Suprapubic skin (tissue), 4 donors: ENCODE measurements around the gene KCNA10. TPM values are rescaled to one million over a fixed set of nuclear protein-coding genes. Genes with fewer than 3 reads are reported as not detected.

Experiments used
- DNase-seq, 2 donors: peaks; one replicate each; pipeline ENCODE4 v3.0.0-alpha.2; 2019; ENCODE audit warnings: low spot score in 2 of 2
- H3K27ac ChIP-seq: fragments of 200-600 bp; sonication (generic); one replicate; pipeline ENCODE4 v1.5.1; 2019
- H3K27me3 ChIP-seq: fragments of 200-600 bp; sonication (generic); one replicate; pipeline ENCODE4 v1.5.1; 2019
- H3K36me3 ChIP-seq: fragments of 200-600 bp; sonication (generic); one replicate; pipeline ENCODE4 v1.5.1; 2019
- H3K4me1 ChIP-seq: fragments of 200-600 bp; sonication (generic); one replicate; pipeline ENCODE4 v1.5.1; 2019
- H3K4me3 ChIP-seq: fragments of 200-600 bp; sonication (generic); one replicate; pipeline ENCODE4 v1.5.1; 2019; ENCODE audit warnings: mild to moderate bottlenecking
- H3K9me3 ChIP-seq: fragments of 200-600 bp; sonication (generic); one replicate; pipeline ENCODE4 v1.5.1; 2019
- CTCF ChIP-seq, 2 donors: fragments of 200-600 bp in 1 of 2; fragments of 450-650 bp in 1 of 2; sonication (generic) in 1 of 2; IDR thresholded peaks; one replicate each; pipeline ENCODE4 v1.5.1; 2016 to 2019; ENCODE audit warnings: antibody characterized with exemption in 2 of 2, mild to moderate bottlenecking in 1 of 2, moderate library complexity in 1 of 2
- EP300 ChIP-seq: sonication (generic); formaldehyde crosslinking; IDR thresholded peaks from one replicate; pipeline ENCODE4 v1.6.1; 2017; ENCODE audit warnings: antibody characterized with exemption
- POLR2A ChIP-seq, 2 donors: fragments of 450-650 bp; IDR thresholded peaks; one replicate each; pipeline ENCODE4 v1.6.1; 2017; ENCODE audit warnings: antibody characterized with exemption in 2 of 2, mild to moderate bottlenecking in 2 of 2, moderate library complexity in 2 of 2
- POLR2AphosphoS5 ChIP-seq, 3 donors: sonication (generic); formaldehyde crosslinking; IDR thresholded peaks; one replicate each; pipeline ENCODE4 v1.6.1; 2017; ENCODE audit warnings: antibody characterized with exemption in 3 of 3
- WGBS: methylation state at CpG from one replicate; pipeline ENCODE4 v1.1.5; 2018; 5-methylcytosine and 5-hydroxymethylcytosine counted together
- total RNA-seq, 4 donors: library from RNA; depleted of rRNA; stranded (reverse); fragments of >200 nt; gene quantifications; one replicate each; pipeline ENCODE4 v1.1.0, GENCODE V29; 2016

Gene KCNA10
- total RNA-seq, 4 donors from 2014 or later = not detected

GRCh38 chr1:110551278-110551809 is 32.4 kb upstream of the KCNA10 start:
- H3K4me3 ChIP-seq = no peak overlapping the region
- H3K27me3 ChIP-seq = peaks cover 52% of the 10 kb centered on the region
- H3K9me3 ChIP-seq = no peaks in the 10 kb centered on the region
- no peak overlapping the region for H3K27ac ChIP-seq
- peaks cover 12% of the 10 kb centered on the region for H3K4me1 ChIP-seq
- TF ChIP-seq EP300 (no peak), CTCF (IDR thresholded peaks at IDR 0.05) (no peak), POLR2A (IDR thresholded peaks at IDR 0.05) (no peak), POLR2AphosphoS5 (IDR thresholded peaks at IDR 0.05) (no peak)
- no peak for DNase-seq
- H3K36me3 ChIP-seq = no peaks in the 10 kb centered on the region
- 100% methylated on average over 1 of the region's 1 CpG for WGBS

DNA sequence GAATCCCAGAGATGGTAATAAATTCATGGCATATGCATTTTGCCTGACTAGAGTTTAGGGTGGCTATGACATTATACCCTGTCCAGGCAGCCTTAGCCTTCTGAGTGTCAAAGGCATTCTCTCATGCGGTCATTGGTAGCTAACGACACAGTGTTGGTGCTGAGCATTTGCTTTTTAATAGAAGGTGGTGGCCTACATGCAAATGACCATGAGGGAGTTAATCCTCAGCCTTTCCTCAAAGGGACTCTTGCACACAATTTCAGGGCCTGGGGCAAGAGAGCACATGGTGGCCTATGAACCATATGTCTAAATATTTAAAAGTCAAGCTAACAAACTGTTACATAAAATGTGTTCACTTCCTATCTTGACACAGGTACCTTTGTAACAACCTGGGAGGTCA is 30.9 kb upstream of the KCNA10 start:
- Histone ChIP-seq H3K27ac (no peak overlapping the region), H3K36me3 (no peaks in the 10 kb centered on the region), H3K9me3 (no peaks in the 10 kb centered on the region), H3K27me3 (peaks cover 37% of the 10 kb centered on the region), H3K4me1 (no peaks in the 10 kb centered on the region), H3K4me3 (no peak overlapping the region)
- 82% methylated on average over 2 of the region's 2 CpGs for WGBS
- no peak for DNase-seq
- TF ChIP-seq CTCF (IDR thresholded peaks at IDR 0.05) = no peak
- TF ChIP-seq EP300 = no peak
- no peak for TF ChIP-seq POLR2AphosphoS5 (IDR thresholded peaks at IDR 0.05)
- TF ChIP-seq POLR2A (IDR thresholded peaks at IDR 0.05) = no peak

- 75% methylated on average over 4 of the region's 4 CpGs for WGBS
- Histone ChIP-seq H3K9me3 (no peaks in the 10 kb centered on the region), H3K4me1 (no peaks in the 10 kb centered on the region), H3K4me3 (no peak overlapping the region), H3K36me3 (no peaks in the 10 kb centered on the region), H3K27me3 (peaks cover 30% of the 10 kb centered on the region), H3K27ac (no peak overlapping the region)
- TF ChIP-seq POLR2AphosphoS5 (IDR thresholded peaks at IDR 0.05) = no peak
- TF ChIP-seq POLR2A (IDR thresholded peaks at IDR 0.05) = no peak
- TF ChIP-seq CTCF (IDR thresholded peaks at IDR 0.05) = peak in 1 of 2 donors; percentile 35
- TF ChIP-seq EP300 = no peak
- no peak for DNase-seq
Observed at GRCh38 chr1:110548381-110548780, 29.4 kb upstream of the KCNA10 start.

GRCh38 chr1:110547017-110547416 is 28.0 kb upstream of the KCNA10 start:
- H3K27ac ChIP-seq = no peak overlapping the region
- no peak for TF ChIP-seq POLR2A (IDR thresholded peaks at IDR 0.05)
- TF ChIP-seq EP300 = no peak
- TF ChIP-seq CTCF (IDR thresholded peaks at IDR 0.05) = no peak
- no peak for TF ChIP-seq POLR2AphosphoS5 (IDR thresholded peaks at IDR 0.05)
- 79% methylated on average over 2 of the region's 2 CpGs for WGBS
- no peaks in the 10 kb centered on the region for H3K4me1 ChIP-seq
- no peaks in the 10 kb centered on the region for H3K36me3 ChIP-seq
- DNase-seq = no peak
- peaks cover 18% of the 10 kb centered on the region for H3K27me3 ChIP-seq
- H3K4me3 ChIP-seq = no peak overlapping the region
- no peaks in the 10 kb centered on the region for H3K9me3 ChIP-seq

- no peaks in the 10 kb centered on the region for H3K4me1 ChIP-seq
- H3K36me3 ChIP-seq = no peaks in the 10 kb centered on the region
- H3K27me3 ChIP-seq = peaks cover 2% of the 10 kb centered on the region
- H3K4me3 ChIP-seq = no peak overlapping the region
- no peaks in the 10 kb centered on the region for H3K9me3 ChIP-seq
- WGBS = 60% methylated on average over 2 of the region's 2 CpGs
- no peak overlapping the region for H3K27ac ChIP-seq
- TF ChIP-seq POLR2A (IDR thresholded peaks at IDR 0.05) (no peak), CTCF (IDR thresholded peaks at IDR 0.05) (no peak), POLR2AphosphoS5 (IDR thresholded peaks at IDR 0.05) (no peak), EP300 (no peak)
- no peak for DNase-seq
Observed at GRCh38 chr1:110545492-110545891, 26.5 kb upstream of the KCNA10 start.
